Measurements from ENCODE around the gene DNAJC17.

The DNAJC17 gene

DNA sequence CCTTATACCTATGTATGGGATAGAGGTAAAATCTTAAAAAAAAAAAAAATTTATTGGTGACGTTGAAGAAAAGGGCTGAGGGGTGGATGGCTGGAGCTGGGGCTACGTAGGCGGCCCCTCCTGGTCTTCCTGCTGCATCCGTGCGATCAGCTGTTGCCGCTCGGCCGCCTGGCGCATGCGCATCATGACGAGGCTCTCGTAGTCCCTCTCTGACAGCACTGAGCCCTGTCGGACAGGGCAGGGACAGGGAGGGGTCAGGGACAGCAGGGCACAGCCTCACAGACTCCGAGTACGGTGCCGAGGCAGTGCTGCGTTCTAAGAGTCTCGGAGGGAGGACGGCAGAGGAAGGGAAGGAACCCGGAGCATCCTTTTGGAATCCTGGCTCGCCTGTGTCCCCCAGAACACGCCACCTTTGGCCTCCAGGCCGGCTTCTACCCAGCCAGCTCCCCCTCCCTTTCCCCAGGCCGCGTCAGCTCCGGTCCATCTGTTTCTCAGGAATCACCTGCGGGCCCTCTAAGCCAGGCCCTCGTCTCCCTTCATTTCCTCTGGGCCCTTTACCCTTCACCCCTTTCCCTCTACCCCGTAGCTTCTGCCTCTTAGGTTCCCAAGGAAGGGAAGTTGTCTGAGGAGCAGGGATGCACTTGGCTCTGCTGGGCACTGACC, 39.3 kb downstream of the DNAJC17 start:
- no peak overlapping the region for H3K4me3 ChIP-seq (ENCODE audit: low read length)
- DNase-seq (ENCODE audit: low read depth), result no peak
- TF ChIP-seq, protein P1, sequence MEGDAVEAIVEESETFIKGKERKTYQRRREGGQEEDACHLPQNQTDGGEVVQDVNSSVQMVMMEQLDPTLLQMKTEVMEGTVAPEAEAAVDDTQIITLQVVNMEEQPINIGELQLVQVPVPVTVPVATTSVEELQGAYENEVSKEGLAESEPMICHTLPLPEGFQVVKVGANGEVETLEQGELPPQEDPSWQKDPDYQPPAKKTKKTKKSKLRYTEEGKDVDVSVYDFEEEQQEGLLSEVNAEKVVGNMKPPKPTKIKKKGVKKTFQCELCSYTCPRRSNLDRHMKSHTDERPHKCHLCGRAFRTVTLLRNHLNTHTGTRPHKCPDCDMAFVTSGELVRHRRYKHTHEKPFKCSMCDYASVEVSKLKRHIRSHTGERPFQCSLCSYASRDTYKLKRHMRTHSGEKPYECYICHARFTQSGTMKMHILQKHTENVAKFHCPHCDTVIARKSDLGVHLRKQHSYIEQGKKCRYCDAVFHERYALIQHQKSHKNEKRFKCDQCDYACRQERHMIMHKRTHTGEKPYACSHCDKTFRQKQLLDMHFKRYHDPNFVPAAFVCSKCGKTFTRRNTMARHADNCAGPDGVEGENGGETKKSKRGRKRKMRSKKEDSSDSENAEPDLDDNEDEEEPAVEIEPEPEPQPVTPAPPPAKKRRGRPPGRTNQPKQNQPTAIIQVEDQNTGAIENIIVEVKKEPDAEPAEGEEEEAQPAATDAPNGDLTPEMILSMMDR (conservative IDR thresholded peaks at IDR 0.05; ENCODE audit: low read depth, low read length), result no peak

DNA sequence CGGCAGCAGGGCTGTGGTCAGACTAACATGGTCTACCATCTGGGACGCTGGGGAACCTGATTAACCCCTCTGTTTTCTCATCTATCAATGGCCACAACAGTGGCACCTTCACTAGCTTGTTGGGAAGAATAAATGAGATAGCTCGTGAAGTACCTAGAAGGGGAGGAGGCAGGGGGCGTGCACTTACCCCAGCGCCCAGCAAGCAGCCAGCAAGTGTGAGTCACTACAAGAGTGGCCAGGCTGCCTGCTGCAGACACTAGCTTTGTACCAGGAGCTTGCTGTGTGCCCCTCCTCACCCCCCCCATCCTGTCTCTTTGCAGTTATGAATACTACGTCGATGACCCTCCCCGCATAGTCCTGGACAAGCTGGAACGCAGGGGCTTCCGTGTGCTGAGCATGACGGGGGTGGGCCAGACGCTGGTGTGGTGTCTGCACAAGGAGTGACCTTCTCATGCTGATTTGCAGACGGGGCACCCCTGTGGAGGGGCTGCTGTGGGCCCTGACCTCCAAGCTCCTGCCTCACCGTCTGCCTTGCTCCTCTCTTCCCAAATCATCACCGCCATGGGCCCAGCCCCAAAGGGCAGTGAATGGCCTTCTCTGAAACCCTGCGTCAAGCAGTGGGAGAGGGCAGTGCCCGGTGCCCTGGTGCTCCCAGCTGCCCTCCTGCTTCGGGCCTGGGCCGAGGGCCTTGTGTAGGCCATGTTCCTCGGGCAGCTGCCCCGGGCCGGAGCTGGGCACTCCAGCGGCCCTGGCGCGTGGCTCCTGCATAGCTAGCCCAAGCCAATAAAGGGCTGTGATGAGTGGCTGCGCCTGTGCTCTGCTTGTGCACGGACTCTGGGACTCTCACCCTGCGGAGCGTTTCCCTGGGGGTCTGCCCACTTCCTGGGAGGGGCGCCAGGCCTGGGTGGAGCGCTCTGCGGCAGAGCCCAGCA, 40.1 kb downstream of the DNAJC17 start:
- no peak overlapping the region for H3K4me3 ChIP-seq (ENCODE audit: low read length)
- TF ChIP-seq, protein P1 (conservative IDR thresholded peaks at IDR 0.05; ENCODE audit: low read depth, low read length), result no peak
- DNase-seq (ENCODE audit: low read depth), result no peak

DNA sequence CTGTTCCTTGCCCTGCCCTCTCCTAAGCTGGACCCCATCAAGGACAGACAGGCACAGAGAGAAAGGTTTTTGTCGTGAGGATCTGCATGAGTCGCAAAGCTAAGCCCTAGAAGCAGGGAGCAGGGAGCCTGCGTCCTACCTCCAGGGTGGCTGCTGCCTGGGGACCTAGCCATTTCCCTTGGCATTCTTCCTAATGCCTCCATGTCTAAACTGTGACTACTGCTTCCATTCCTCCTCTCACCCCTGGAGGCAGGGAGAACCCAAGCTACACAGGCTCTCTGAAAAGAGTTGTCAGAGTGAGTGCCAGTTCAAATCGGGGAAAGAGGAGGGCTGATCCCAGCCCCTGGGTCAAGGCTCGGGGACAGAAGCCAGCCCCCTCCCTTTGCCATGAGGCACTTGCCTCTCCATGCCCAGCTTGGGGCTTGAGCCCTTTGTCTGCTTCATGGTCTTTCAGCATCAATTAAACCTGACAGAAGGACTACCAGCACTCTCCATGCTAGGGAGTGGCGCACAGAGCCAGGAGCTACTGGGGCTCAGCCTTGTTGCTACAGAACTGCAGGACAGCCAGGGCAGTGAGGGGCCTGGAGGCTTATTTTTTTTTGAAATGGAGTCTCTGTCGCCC, 41.0 kb downstream of the DNAJC17 start:
- no peak for DNase-seq (ENCODE audit: low read depth)
- H3K4me3 ChIP-seq (ENCODE audit: low read length), result no peak overlapping the region
- TF ChIP-seq, protein P1 (conservative IDR thresholded peaks at IDR 0.05; ENCODE audit: low read depth, low read length), result no peak

DNA sequence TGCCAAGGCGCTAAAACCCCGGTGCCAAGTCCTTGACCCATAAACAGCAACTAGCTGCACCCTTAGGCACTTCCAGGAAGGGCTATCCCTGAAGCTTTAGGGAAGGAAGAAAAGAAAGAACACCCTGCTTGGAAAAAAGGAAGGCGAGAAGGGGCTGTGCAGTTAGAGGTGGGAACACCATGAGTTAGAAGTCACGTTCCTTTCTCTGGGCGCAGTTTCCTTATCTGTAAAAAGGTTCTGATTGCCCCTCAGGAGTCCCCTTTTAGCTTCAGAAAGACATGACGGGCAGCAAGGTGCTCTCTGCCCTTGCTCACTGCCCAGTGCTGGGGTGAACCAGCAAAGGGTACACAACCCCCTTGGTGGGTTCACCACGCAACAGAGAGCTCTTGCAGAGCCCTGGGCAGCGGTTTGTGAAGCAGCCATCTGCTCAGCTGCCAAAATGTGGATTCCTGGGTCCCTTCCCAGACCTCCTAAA, 42.6 kb downstream of the DNAJC17 start:
- TF ChIP-seq, protein P1 (conservative IDR thresholded peaks at IDR 0.05; ENCODE audit: low read depth, low read length), result no peak
- DNase-seq (ENCODE audit: low read depth), result no peak
- H3K4me3 ChIP-seq (ENCODE audit: low read length), result peak overlapping the region; percentile 52

DNA sequence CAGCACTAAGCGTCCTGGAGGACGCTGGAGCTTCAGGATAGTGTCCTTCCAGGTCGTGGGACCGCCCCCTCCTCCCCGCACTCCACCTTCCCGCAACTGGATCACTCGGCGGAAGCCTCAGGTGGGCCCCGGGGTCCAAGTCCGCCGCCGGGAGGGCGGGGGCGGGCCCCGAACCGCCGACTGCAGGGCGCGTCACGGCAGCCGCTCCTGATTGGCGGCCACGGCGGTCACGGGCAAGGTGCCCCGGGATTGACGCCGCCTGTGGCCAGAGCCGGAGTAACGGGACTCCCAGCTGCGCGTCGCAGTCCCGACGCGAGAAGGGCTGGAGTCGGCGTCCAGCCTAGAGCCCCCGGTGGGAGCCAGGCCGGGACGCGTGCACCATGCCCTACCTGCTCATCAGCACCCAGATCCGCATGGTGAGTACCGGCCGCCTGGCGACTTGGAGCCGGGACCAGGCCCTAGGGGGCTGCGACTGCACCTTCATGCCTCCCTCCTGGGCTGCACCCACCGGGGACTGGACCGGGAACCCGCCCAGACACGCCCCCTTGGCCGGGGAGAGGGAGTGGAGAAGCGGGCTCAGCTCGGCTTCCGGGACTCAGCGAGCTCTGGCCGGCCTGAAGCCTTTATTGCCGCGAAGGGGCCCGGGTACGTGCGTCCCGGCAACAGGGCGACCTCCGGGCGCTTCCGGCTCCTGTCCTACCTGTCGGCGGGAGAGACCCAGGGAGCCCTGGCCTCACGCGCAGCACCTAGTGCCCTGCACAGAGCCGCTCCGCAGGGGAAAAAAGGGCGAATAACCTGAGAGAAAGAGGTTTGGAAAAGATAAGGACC, 43.3 kb downstream of the DNAJC17 start, which contains the start of gene GCHFR:
Gene GCHFR, plus strand, starts transcription at position 268 of the 828 bp plus-strand sequence. Its CDS starts 113 bp downstream, at position 381.
- no peak for DNase-seq (ENCODE audit: low read depth)
- TF ChIP-seq, protein P1 (conservative IDR thresholded peaks at IDR 0.05; ENCODE audit: low read depth, low read length), result peak; percentile 22
- H3K4me3 ChIP-seq (ENCODE audit: low read length), result peak within 1 kb of the TSS; percentile 52

Measured in retinal pigment epithelial cell (primary cell).